BE2C (cell line): ENCODE measurements around the gene FAM83G.

Experiments used
- DNase-seq: peaks from one replicate; pipeline ENCODE4 v3.0.0-alpha.2; 2020
- H3K27me3 ChIP-seq: fragments of 250-450 bp; sonication (Bioruptor Pico); 2 replicates; pipeline ENCODE4 v1.5.1; 2020; ENCODE audit warnings: mild to moderate bottlenecking
- H3K36me3 ChIP-seq: fragments of 250-450 bp; sonication (Bioruptor Pico); 2 replicates; pipeline ENCODE4 v1.5.1; 2020; ENCODE audit warnings: mild to moderate bottlenecking
- H3K4me1 ChIP-seq: fragments of 250-450 bp; sonication (Bioruptor Pico); 2 replicates; pipeline ENCODE4 v1.5.1; 2020
- H3K4me3 ChIP-seq: 2 replicates; pipeline ENCODE4 v1.5.1; 2011; ENCODE audit warnings: low read depth, low read length
- H3K9me3 ChIP-seq: fragments of 250-450 bp; sonication (Bioruptor Pico); 2 replicates; pipeline ENCODE4 v1.5.1; 2020
- CTCF ChIP-seq: IDR thresholded peaks from 2 replicates; pipeline ENCODE4 v1.5.1; 2012; ENCODE audit warnings: mild to moderate bottlenecking, low read depth, low read length

The FAM83G gene

GRCh38 chr17:18966831-18967624 is 37.5 kb downstream of the FAM83G start:
- no peak for DNase-seq
- Histone ChIP-seq H3K36me3 (no peaks in the 10 kb centered on the region), H3K4me1 (no peaks in the 10 kb centered on the region), H3K27me3 (no peaks in the 10 kb centered on the region), H3K4me3 (no peak overlapping the region), H3K9me3 (no peaks in the 10 kb centered on the region)
- TF ChIP-seq CTCF = no peak

- no peaks in the 10 kb centered on the region for H3K4me1 ChIP-seq
- H3K36me3 ChIP-seq = no peaks in the 10 kb centered on the region
- DNase-seq = no peak
- H3K9me3 ChIP-seq = no peaks in the 10 kb centered on the region
- H3K4me3 ChIP-seq = no peak overlapping the region
- H3K27me3 ChIP-seq = no peaks in the 10 kb centered on the region
- no peak for TF ChIP-seq CTCF
Observed at GRCh38 chr17:18965530-18966236, 38.9 kb downstream of the FAM83G start.

GRCh38 chr17:18964550-18964949 is 40.0 kb downstream of the FAM83G start:
- no peaks in the 10 kb centered on the region for H3K9me3 ChIP-seq
- no peak for TF ChIP-seq CTCF

GRCh38 chr17:18964018-18964351 is 40.6 kb downstream of the FAM83G start:
- H3K36me3 ChIP-seq = no peaks in the 10 kb centered on the region
- no peak overlapping the region for H3K4me3 ChIP-seq
- no peak for DNase-seq
- TF ChIP-seq CTCF = no peak
- no peaks in the 10 kb centered on the region for H3K4me1 ChIP-seq
- no peaks in the 10 kb centered on the region for H3K9me3 ChIP-seq
- H3K27me3 ChIP-seq = no peaks in the 10 kb centered on the region

More at GRCh38 chr17:18964550-18964949, 40.0 kb downstream of the FAM83G start:
- Histone ChIP-seq H3K36me3 (no peaks in the 10 kb centered on the region), H3K27me3 (no peaks in the 10 kb centered on the region), H3K4me1 (no peaks in the 10 kb centered on the region), H3K4me3 (no peak overlapping the region)
- no peak for DNase-seq

- Histone ChIP-seq H3K27me3 (no peaks in the 10 kb centered on the region), H3K4me1 (no peaks in the 10 kb centered on the region), H3K9me3 (no peaks in the 10 kb centered on the region), H3K4me3 (no peak overlapping the region), H3K36me3 (no peaks in the 10 kb centered on the region)
- TF ChIP-seq CTCF = no peak
- no peak for DNase-seq
Observed at GRCh38 chr17:18963126-18964017, 41.2 kb downstream of the FAM83G start.

- DNase-seq = no peak
- Histone ChIP-seq H3K27me3 (no peaks in the 10 kb centered on the region), H3K4me1 (no peaks in the 10 kb centered on the region), H3K9me3 (no peaks in the 10 kb centered on the region), H3K36me3 (no peaks in the 10 kb centered on the region), H3K4me3 (no peak overlapping the region)
- no peak for TF ChIP-seq CTCF
Observed at GRCh38 chr17:18962494-18962815, 42.1 kb downstream of the FAM83G start.
